MCF 10A (cell line): Measurements from ENCODE around the gene RAD51B. TPM values are rescaled to one million over a fixed set of nuclear protein-coding genes. Genes with fewer than 3 reads are reported as not detected.

Experiments
- BruUV-seq: library from RNA; stranded (reverse); fragments of 400-500 nt; replicated peaks from 2 replicates; lab custom pipeline; 2021; lab: Mats Ljungman, UMichigan
- CTCF ChIA-PET: fragments of 300-600 bp; sonication (Branson Sonifier 250); formaldehyde crosslinking; extraction: SDS; loops from one replicate; lab custom pipeline; 2021; ENCODE audit warnings: antibody characterized with exemption, inconsistent platforms; lab: Yijun Ruan, JAX
- POLR2A ChIA-PET: fragments of 300-600, 350-650 bp; sonication (Branson Sonifier 250); formaldehyde crosslinking; extraction: SDS; loops from one replicate; lab custom pipeline; 2020; ENCODE audit warnings: antibody characterized with exemption, inconsistent platforms; lab: Yijun Ruan, JAX
- DNase-seq: peaks from one replicate; pipeline ENCODE4 v3.0.0-alpha.2; 2018; ENCODE audit not compliant: unreplicated experiment
- H3K27ac Mint-ChIP-seq: one replicate; pipeline ENCODE4 v1.8.0; 2022; ENCODE audit warnings: mild to moderate bottlenecking, low read depth, mixed read lengths; ENCODE audit not compliant: unreplicated experiment
- H3K27me3 Mint-ChIP-seq: one replicate; pipeline ENCODE4 v1.8.0; 2022; ENCODE audit warnings: mixed read lengths; ENCODE audit not compliant: insufficient read depth, unreplicated experiment
- H3K36me3 Mint-ChIP-seq: one replicate; pipeline ENCODE4 v1.8.0; 2022; ENCODE audit warnings: mild to moderate bottlenecking, moderate library complexity, mixed read lengths; ENCODE audit not compliant: insufficient read depth, unreplicated experiment
- H3K4me1 Mint-ChIP-seq: one replicate; pipeline ENCODE4 v1.8.0; 2022; ENCODE audit warnings: mixed read lengths; ENCODE audit not compliant: insufficient read depth, unreplicated experiment
- H3K4me3 Mint-ChIP-seq: one replicate; pipeline ENCODE4 v1.8.0; 2022; ENCODE audit warnings: mild to moderate bottlenecking, moderate library complexity, mixed read lengths; ENCODE audit not compliant: unreplicated experiment
- H3K9me3 Mint-ChIP-seq: one replicate; pipeline ENCODE4 v1.8.0; 2022; ENCODE audit warnings: mixed read lengths; ENCODE audit not compliant: unreplicated experiment
- CTCF ChIP-seq: fragments of 200-600 bp; IDR thresholded peaks from one replicate; pipeline ENCODE4 v1.8.0; 2022; ENCODE audit warnings: antibody characterized with exemption, mild to moderate bottlenecking; ENCODE audit not compliant: unreplicated experiment
- intact Hi-C: fragments of 100-400 bp; cut with micrococcal nuclease; formaldehyde crosslinking; loops from 2 replicates; pipeline ENCODE4 v1.14.1; 2022
- total RNA-seq: library from RNA; stranded (reverse); gene quantifications from 2 replicates; pipeline ENCODE4 v1.2.3, GENCODE V29; 2022

RAD51B gene
- total RNA-seq, 1 experiment from 2014 or later: 14.6 TPM

GRCh38 chr14:67881225-67881624 is 61.6 kb downstream of the RAD51B start:
- ChIA-PET POLR2A (no interaction called here), CTCF (interaction anchor here (0.6 to 2.4 kb wide), 5 partner anchors 38 to 963 kb away, joined by 3 to 16 read pairs (median 3); no protein-coding TSS in a partner anchor)
- Mint-ChIP-seq H3K27ac (no peak overlapping the region), H3K4me3 (no peak overlapping the region), H3K9me3 (no peaks in the 10 kb centered on the region), H3K36me3 (no peaks in the 10 kb centered on the region), H3K27me3 (no peaks in the 10 kb centered on the region), H3K4me1 (peaks cover 6% of the 10 kb centered on the region)
- TF ChIP-seq CTCF: no peak
- BruUV-seq: no TSS peak
- intact Hi-C loops: no loop called here
- no peak for DNase-seq

GRCh38 chr14:67882986-67883555 is 63.5 kb downstream of the RAD51B start:
- H3K4me1 Mint-ChIP-seq: peaks cover 6% of the 10 kb centered on the region
- POLR2A ChIA-PET: interaction anchor here (0.8 to 1.0 kb wide), 2 partner anchors 907 to 936 kb away, joined by 3 to 4 read pairs; no protein-coding TSS in a partner anchor
- intact Hi-C loops: loop anchor here (2.0 kb wide), 1 partner anchor 934 kb away; no protein-coding TSS in a partner anchor
- no peak for TF ChIP-seq CTCF
- DNase-seq: no peak
- H3K9me3 Mint-ChIP-seq: no peaks in the 10 kb centered on the region
- CTCF ChIA-PET: interaction anchor here (0.5 to 2.4 kb wide), 24 partner anchors 8 to 993 kb away, joined by 3 to 16 read pairs (median 4); no protein-coding TSS in a partner anchor
- H3K36me3 Mint-ChIP-seq: no peaks in the 10 kb centered on the region
- no TSS peak for BruUV-seq
- H3K27ac Mint-ChIP-seq: no peak overlapping the region
- no peaks in the 10 kb centered on the region for H3K27me3 Mint-ChIP-seq
- H3K4me3 Mint-ChIP-seq: no peak overlapping the region

- Mint-ChIP-seq H3K4me1 (peaks cover 6% of the 10 kb centered on the region), H3K27ac (no peak overlapping the region), H3K4me3 (no peak overlapping the region), H3K27me3 (no peaks in the 10 kb centered on the region), H3K36me3 (no peaks in the 10 kb centered on the region), H3K9me3 (no peaks in the 10 kb centered on the region)
- ChIA-PET POLR2A (interaction anchor here (0.7 to 1.3 kb wide), 3 partner anchors 57 to 910 kb away, joined by 3 to 5 read pairs (median 4); partner anchors contain the start of gene ZFP36L1), CTCF (interaction anchor here (0.8 to 2.4 kb wide), 19 partner anchors 9 to 992 kb away, joined by 3 to 16 read pairs (median 5); no protein-coding TSS in a partner anchor)
- intact Hi-C loops: loop anchor here (1.0 to 2.0 kb wide), 2 partner anchors 933 to 961 kb away; no protein-coding TSS in a partner anchor
- BruUV-seq: no TSS peak
- DNase-seq: peak; percentile 8
- TF ChIP-seq CTCF: peak; percentile 38
Observed at GRCh38 chr14:67883717-67884116, 64.1 kb downstream of the RAD51B start.

GRCh38 chr14:67886191-67886590 is 66.6 kb downstream of the RAD51B start:
- TF ChIP-seq CTCF: no peak
- intact Hi-C loops: no loop called here
- no peaks in the 10 kb centered on the region for H3K9me3 Mint-ChIP-seq
- POLR2A ChIA-PET: interaction anchor here (0.6 to 0.9 kb wide), 2 partner anchors 70 to 928 kb away, joined by 3 read pairs; partner anchors contain the start of gene ZFYVE26
- H3K4me3 Mint-ChIP-seq: no peak overlapping the region
- no peaks in the 10 kb centered on the region for H3K36me3 Mint-ChIP-seq
- DNase-seq: no peak
- H3K27ac Mint-ChIP-seq: no peak overlapping the region
- H3K4me1 Mint-ChIP-seq: peaks cover 6% of the 10 kb centered on the region
- H3K27me3 Mint-ChIP-seq: no peaks in the 10 kb centered on the region
- CTCF ChIA-PET: interaction anchor here (1.8 kb wide), 1 partner anchor 931 kb away, joined by 4 read pairs; no protein-coding TSS in a partner anchor
- BruUV-seq: no TSS peak
